ENCODE measurements around the gene CD101.

Gene CD101

DNA sequence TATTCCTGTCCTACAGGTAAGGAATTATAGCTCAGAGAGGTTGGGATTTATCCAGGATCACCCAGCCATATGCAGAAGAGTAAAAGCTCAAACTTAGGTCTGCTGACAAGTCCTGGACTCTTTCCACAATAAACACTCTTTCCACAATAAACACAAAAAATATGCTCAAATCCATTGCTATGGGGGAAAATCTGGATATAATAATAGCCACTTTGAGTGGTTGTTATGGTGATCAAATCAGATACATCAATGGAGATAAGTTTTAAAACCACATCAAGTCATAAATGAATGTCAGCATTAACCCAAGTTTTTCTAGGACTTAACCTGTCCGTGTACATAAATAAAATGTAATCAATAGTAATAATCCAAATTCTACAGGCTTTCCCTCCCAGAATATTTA is 36.2 kb downstream of the CD101 start:
- Histone ChIP-seq H3K27me3 (ENCODE audit: low read depth, low read length) (no peaks in the 10 kb centered on the region), H3K27ac (ENCODE audit: low read length) (no peak overlapping the region), H3K9me3 (ENCODE audit: control insufficient read depth in 1 of 2, low read length in 2 of 2) (no peaks in the 10 kb centered on the region), H3K36me3 (ENCODE audit: control insufficient read depth in 1 of 2, insufficient read depth in 2 of 2, low read length in 2 of 2) (no peaks in the 10 kb centered on the region), H3K4me1 (ENCODE audit: control insufficient read depth in 1 of 2, insufficient read depth in 2 of 2, low read length in 2 of 2) (no peaks in the 10 kb centered on the region), H3K4me3 (ENCODE audit: low read depth in 1 of 2, low read length in 2 of 2) (no peak overlapping the region)

DNA sequence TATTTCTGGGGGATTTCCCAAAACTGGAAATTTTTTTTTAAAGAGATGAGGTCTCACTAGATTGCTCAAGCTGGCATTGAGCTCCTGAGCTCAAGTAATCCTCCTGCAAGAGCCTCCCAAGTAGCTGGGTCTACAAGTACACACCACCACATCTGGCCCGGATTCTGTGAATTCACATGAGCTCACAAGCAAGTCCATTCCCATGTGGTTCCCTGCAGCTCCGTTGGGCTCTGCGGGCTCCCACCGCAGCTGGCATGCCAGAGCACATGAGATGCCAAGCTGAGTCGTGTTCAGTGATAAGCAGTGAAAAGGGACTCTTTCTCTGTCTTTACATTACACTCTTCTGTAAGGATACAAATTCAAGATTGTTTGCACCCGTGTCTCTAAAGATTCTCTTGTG is 36.7 kb downstream of the CD101 start:
- Histone ChIP-seq H3K27ac (ENCODE audit: low read length) (no peak overlapping the region), H3K36me3 (ENCODE audit: control insufficient read depth in 1 of 2, insufficient read depth in 2 of 2, low read length in 2 of 2) (no peaks in the 10 kb centered on the region), H3K9me3 (ENCODE audit: control insufficient read depth in 1 of 2, low read length in 2 of 2) (no peaks in the 10 kb centered on the region), H3K4me3 (ENCODE audit: low read depth in 1 of 2, low read length in 2 of 2) (no peak overlapping the region), H3K4me1 (ENCODE audit: control insufficient read depth in 1 of 2, insufficient read depth in 2 of 2, low read length in 2 of 2) (no peaks in the 10 kb centered on the region), H3K27me3 (ENCODE audit: low read depth, low read length) (no peaks in the 10 kb centered on the region)

DNA sequence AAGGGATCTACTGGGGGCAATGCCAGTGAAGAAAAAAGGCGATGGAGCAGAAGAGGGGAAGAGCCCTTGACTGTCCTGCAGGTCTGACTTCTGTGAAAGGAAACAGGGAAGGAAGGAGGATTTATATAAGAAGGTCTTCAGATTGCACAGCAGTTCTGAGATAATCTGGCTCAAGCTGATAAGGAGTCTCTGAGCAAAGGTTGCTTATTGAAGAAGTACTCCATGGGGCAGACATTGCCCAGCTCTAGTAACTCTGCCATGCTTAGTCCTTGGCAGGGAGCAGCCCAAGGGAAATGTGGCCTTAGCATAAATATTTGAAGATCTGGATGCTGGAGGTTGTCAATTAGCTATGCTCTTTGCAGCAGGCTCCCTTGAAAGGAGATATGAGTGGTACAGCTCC is 42.7 kb downstream of the CD101 start:
- Histone ChIP-seq H3K4me3 (ENCODE audit: low read depth in 1 of 2, low read length in 2 of 2) (no peak overlapping the region), H3K36me3 (ENCODE audit: control insufficient read depth in 1 of 2, insufficient read depth in 2 of 2, low read length in 2 of 2) (no peaks in the 10 kb centered on the region), H3K9me3 (ENCODE audit: control insufficient read depth in 1 of 2, low read length in 2 of 2) (peaks cover 0 to 4% of the 10 kb centered on the region in 2 donors), H3K27me3 (ENCODE audit: low read depth, low read length) (no peaks in the 10 kb centered on the region), H3K4me1 (ENCODE audit: control insufficient read depth in 1 of 2, insufficient read depth in 2 of 2, low read length in 2 of 2) (no peaks in the 10 kb centered on the region), H3K27ac (ENCODE audit: low read length) (no peak overlapping the region)

DNA sequence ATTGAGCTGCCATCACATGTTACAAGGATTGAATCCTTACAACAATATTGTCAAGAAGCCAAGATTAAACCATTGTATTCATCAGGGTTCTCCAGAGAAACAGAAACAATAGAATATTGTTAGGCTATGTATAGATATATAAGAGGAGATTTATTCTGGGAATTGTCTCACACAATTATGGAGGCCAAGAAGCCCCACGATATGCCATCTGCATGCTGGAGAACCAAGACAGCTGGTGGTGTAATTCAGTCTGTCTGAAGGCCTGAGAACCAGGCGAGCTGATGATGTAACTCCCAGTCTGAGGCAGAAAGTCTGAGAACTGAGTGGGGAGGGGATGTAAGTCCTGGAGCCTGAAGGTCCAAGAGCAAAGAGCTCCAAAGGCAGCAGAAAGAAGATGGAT is 44.1 kb downstream of the CD101 start:
- H3K36me3 ChIP-seq (ENCODE audit: control insufficient read depth in 1 of 2, insufficient read depth in 2 of 2, low read length in 2 of 2), result no peaks in the 10 kb centered on the region
- no peaks in the 10 kb centered on the region for H3K4me1 ChIP-seq (ENCODE audit: control insufficient read depth in 1 of 2, insufficient read depth in 2 of 2, low read length in 2 of 2)

DNA sequence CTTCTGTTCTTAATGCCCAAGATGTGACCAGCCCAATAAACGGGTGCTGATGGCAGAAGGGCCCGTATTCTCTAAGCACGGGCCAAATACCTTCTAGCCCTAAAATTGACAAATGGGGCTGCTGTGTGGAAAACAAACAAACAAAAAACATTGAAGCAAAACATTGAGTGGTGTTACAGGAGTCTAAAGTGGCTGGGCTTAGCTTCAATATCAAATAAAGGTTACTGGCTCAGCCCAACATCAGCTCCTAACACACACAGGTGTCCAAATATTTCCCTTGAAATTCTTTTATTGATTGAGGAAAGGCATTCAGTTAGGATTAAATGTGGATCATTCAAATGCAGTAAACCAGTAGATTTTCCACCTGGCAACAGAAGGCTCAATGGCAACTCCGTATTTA is 45.2 kb downstream of the CD101 start:
- no peaks in the 10 kb centered on the region for H3K36me3 ChIP-seq (ENCODE audit: control insufficient read depth in 1 of 2, insufficient read depth in 2 of 2, low read length in 2 of 2)
- no peak overlapping the region for H3K27ac ChIP-seq (ENCODE audit: low read length)
- H3K4me3 ChIP-seq (ENCODE audit: low read depth in 1 of 2, low read length in 2 of 2), result no peak overlapping the region
- H3K4me1 ChIP-seq (ENCODE audit: control insufficient read depth in 1 of 2, insufficient read depth in 2 of 2, low read length in 2 of 2), result no peaks in the 10 kb centered on the region
- no peaks in the 10 kb centered on the region for H3K27me3 ChIP-seq (ENCODE audit: low read depth, low read length)
- peaks cover 0 to 4% of the 10 kb centered on the region in 2 donors for H3K9me3 ChIP-seq (ENCODE audit: control insufficient read depth in 1 of 2, low read length in 2 of 2)

More for the DNA sequence above, 44.1 kb downstream of the CD101 start:
- peaks cover 0 to 4% of the 10 kb centered on the region in 2 donors for H3K9me3 ChIP-seq (ENCODE audit: control insufficient read depth in 1 of 2, low read length in 2 of 2)
- H3K27me3 ChIP-seq (ENCODE audit: low read depth, low read length), result no peaks in the 10 kb centered on the region
- H3K27ac ChIP-seq (ENCODE audit: low read length), result no peak overlapping the region
- H3K4me3 ChIP-seq (ENCODE audit: low read depth in 1 of 2, low read length in 2 of 2), result no peak overlapping the region

DNA sequence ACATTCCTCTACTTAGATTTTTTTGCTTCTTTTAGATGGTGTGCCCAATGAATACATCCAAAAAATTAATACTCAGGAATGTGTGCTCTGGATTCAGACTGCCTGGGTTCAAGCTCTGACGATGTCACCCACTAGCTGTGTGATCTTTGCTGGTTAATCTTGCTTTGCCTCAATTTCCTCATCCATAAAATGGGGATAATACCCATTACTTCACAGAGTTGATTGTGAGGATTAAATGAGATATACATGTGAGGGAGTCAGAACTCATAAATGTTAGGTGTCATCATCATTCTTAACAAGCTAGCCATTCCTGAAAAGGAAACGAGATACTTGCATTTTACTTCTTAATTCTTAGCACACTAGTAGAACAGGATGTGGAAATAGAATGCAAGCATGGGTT is 45.7 kb downstream of the CD101 start:
- Histone ChIP-seq H3K9me3 (ENCODE audit: control insufficient read depth in 1 of 2, low read length in 2 of 2) (peaks cover 0 to 4% of the 10 kb centered on the region in 2 donors), H3K27me3 (ENCODE audit: low read depth, low read length) (no peaks in the 10 kb centered on the region), H3K27ac (ENCODE audit: low read length) (no peak overlapping the region), H3K36me3 (ENCODE audit: control insufficient read depth in 1 of 2, insufficient read depth in 2 of 2, low read length in 2 of 2) (no peaks in the 10 kb centered on the region), H3K4me1 (ENCODE audit: control insufficient read depth in 1 of 2, insufficient read depth in 2 of 2, low read length in 2 of 2) (no peaks in the 10 kb centered on the region), H3K4me3 (ENCODE audit: low read depth in 1 of 2, low read length in 2 of 2) (no peak overlapping the region)

DNA sequence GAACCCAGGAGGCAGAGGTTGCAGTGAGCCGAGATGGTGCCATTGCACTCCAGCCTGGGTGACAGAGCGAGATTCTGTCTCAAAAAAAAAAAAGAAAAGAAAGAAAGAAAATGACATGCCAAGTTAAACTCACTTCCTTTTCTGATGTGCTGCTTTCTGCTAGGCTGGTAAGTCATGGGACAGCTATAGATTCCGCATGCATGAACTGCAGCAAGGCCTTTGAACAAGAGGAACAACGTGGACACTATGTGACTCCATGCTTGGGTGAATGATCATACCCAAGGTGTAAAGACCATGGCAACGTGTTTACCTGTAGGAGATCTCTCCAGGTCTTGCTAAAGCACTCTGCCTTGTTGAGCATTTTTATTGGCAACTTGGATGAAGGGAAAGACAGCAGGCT is 48.3 kb downstream of the CD101 start:
- no peaks in the 10 kb centered on the region for H3K4me1 ChIP-seq (ENCODE audit: control insufficient read depth in 1 of 2, insufficient read depth in 2 of 2, low read length in 2 of 2)
- H3K36me3 ChIP-seq (ENCODE audit: control insufficient read depth in 1 of 2, insufficient read depth in 2 of 2, low read length in 2 of 2), result no peaks in the 10 kb centered on the region
- no peak overlapping the region for H3K27ac ChIP-seq (ENCODE audit: low read length)
- no peaks in the 10 kb centered on the region for H3K9me3 ChIP-seq (ENCODE audit: control insufficient read depth in 1 of 2, low read length in 2 of 2)
- H3K4me3 ChIP-seq (ENCODE audit: low read depth in 1 of 2, low read length in 2 of 2), result no peak overlapping the region
- H3K27me3 ChIP-seq (ENCODE audit: low read depth, low read length), result no peaks in the 10 kb centered on the region

DNA sequence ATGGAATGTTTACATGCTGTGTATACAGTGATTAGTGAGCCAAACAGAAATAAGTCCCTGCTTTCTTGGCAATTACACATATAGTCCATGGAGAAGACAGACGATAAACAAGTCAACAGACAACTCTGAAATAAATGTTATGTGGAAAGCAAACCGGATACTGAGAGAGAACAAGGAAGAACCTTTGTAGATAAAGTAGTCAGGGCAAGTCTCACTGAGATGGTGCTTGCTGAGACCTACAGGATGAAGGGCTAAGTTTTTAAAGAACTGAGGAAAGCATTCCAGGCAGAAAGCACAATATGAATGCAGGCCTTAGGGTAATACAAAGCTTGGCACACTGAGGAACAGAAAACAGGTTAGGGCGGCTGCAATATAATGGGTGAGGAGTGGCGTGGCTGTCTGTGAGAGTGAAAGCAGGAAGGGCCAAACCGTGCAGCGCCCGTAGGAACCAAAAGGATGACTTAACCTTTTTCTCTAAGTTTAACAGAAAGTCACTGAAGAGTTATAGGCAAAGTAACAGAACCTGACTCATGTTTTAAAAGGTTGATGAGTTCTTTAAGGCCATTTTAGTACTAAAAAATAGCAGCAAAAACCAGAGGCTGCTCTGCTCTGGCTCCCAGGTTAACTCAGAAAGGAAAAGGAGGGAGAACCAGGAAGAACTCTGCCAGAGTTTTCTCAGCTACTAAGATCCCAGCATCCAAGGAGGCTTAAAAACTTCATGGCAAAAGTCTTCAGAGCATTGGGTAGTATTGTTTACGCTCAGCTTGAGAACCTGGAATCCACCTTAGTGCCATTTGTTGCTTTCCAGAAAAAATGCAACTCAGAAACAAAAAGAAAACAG is 49.9 kb downstream of the CD101 start:
- H3K9me3 ChIP-seq (ENCODE audit: control insufficient read depth in 1 of 2, low read length in 2 of 2), result no peaks in the 10 kb centered on the region
- peak overlapping the region; percentile 59 for H3K27ac ChIP-seq (ENCODE audit: low read length)
- H3K27me3 ChIP-seq (ENCODE audit: low read depth, low read length), result no peaks in the 10 kb centered on the region
- H3K4me1 ChIP-seq (ENCODE audit: control insufficient read depth in 1 of 2, insufficient read depth in 2 of 2, low read length in 2 of 2), result no peaks in the 10 kb centered on the region
- H3K36me3 ChIP-seq (ENCODE audit: control insufficient read depth in 1 of 2, insufficient read depth in 2 of 2, low read length in 2 of 2), result no peaks in the 10 kb centered on the region
- H3K4me3 ChIP-seq (ENCODE audit: low read depth in 1 of 2, low read length in 2 of 2), result peak overlapping the region; percentile 18 to 33

DNA sequence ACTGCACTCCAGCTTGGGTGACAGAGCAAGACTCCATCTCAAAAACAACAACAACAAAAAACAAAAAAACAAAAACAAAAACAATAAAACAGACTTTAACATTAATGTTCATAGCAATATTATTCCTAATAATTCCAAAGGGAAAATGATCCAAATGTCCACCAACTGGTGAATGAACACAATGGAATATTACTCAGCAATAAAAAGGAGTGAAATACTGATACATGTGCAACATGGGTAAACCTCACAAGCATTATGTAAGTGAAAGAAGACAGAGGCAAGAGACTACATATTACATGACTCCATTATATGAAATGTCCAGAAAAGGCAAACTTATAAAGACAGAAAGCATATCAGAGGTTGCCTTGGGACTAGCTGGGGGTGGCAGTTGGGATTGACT is 52.5 kb downstream of the CD101 start:
- Histone ChIP-seq H3K4me3 (ENCODE audit: low read depth in 1 of 2, low read length in 2 of 2) (no peak overlapping the region), H3K36me3 (ENCODE audit: control insufficient read depth in 1 of 2, insufficient read depth in 2 of 2, low read length in 2 of 2) (no peaks in the 10 kb centered on the region), H3K27ac (ENCODE audit: low read length) (no peak overlapping the region), H3K4me1 (ENCODE audit: control insufficient read depth in 1 of 2, insufficient read depth in 2 of 2, low read length in 2 of 2) (no peaks in the 10 kb centered on the region), H3K27me3 (ENCODE audit: low read depth, low read length) (no peaks in the 10 kb centered on the region), H3K9me3 (ENCODE audit: control insufficient read depth in 1 of 2, low read length in 2 of 2) (no peaks in the 10 kb centered on the region)

DNA sequence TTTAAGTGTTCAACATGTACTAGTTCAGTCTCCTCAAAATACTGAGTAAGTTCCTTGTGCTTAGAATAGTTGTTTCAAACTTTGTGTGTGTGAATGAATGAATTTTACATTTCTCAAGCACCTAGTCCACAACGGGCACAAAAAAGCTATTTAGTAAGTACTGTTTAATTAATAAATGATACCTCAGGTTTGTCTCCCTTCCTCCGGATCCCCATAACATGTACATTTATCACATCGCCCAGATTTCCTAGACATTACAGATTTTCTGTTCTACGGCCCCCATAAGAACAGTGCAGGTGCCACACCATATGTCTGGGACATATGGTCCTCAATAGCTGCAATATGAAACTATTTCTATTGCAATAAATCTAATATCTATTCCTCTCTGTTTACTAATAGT is 57.2 kb downstream of the CD101 start:
- Histone ChIP-seq H3K4me1 (ENCODE audit: control insufficient read depth in 1 of 2, insufficient read depth in 2 of 2, low read length in 2 of 2) (peaks cover 0 to 13% of the 10 kb centered on the region in 2 donors), H3K36me3 (ENCODE audit: control insufficient read depth in 1 of 2, insufficient read depth in 2 of 2, low read length in 2 of 2) (no peaks in the 10 kb centered on the region), H3K9me3 (ENCODE audit: control insufficient read depth in 1 of 2, low read length in 2 of 2) (no peaks in the 10 kb centered on the region), H3K4me3 (ENCODE audit: low read depth in 1 of 2, low read length in 2 of 2) (peak overlapping the region in 1 of 2 donors; percentile 88), H3K27ac (ENCODE audit: low read length) (peak overlapping the region; percentile 45), H3K27me3 (ENCODE audit: low read depth, low read length) (no peaks in the 10 kb centered on the region)

DNA sequence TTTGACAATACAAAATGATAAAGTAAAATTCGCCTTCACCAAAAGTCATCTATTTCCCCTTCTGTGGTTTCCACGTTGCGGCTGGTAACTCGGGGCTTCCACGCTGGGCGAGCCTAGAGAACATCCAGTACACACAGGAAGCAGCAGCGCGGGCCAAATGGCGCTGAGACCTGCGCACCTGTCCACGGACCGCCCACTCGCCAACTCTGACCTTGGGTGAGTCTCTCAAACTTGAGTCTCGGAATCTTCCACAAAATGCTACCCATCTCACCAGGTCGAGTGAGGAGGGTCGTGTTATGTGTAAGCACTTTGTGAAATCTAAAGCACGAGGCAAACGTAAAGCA is 57.7 kb downstream of the CD101 start:
- H3K4me1 ChIP-seq (ENCODE audit: control insufficient read depth in 1 of 2, insufficient read depth in 2 of 2, low read length in 2 of 2), result peaks cover 0 to 13% of the 10 kb centered on the region in 2 donors
- H3K27me3 ChIP-seq (ENCODE audit: low read depth, low read length), result no peaks in the 10 kb centered on the region
- no peaks in the 10 kb centered on the region for H3K36me3 ChIP-seq (ENCODE audit: control insufficient read depth in 1 of 2, insufficient read depth in 2 of 2, low read length in 2 of 2)
- H3K4me3 ChIP-seq (ENCODE audit: low read depth in 1 of 2, low read length in 2 of 2), result peak overlapping the region; percentile 88 to 98
- peak overlapping the region; percentile 45 for H3K27ac ChIP-seq (ENCODE audit: low read length)
- no peaks in the 10 kb centered on the region for H3K9me3 ChIP-seq (ENCODE audit: control insufficient read depth in 1 of 2, low read length in 2 of 2)

All from muscle layer of duodenum (tissue), 2 donors.